ENCODE results near the gene PARVG.

Gene PARVG

GRCh38 chr22:44247346-44247745, 66.6 kb downstream of the PARVG start:
- no peak for DNase-seq

DNA sequence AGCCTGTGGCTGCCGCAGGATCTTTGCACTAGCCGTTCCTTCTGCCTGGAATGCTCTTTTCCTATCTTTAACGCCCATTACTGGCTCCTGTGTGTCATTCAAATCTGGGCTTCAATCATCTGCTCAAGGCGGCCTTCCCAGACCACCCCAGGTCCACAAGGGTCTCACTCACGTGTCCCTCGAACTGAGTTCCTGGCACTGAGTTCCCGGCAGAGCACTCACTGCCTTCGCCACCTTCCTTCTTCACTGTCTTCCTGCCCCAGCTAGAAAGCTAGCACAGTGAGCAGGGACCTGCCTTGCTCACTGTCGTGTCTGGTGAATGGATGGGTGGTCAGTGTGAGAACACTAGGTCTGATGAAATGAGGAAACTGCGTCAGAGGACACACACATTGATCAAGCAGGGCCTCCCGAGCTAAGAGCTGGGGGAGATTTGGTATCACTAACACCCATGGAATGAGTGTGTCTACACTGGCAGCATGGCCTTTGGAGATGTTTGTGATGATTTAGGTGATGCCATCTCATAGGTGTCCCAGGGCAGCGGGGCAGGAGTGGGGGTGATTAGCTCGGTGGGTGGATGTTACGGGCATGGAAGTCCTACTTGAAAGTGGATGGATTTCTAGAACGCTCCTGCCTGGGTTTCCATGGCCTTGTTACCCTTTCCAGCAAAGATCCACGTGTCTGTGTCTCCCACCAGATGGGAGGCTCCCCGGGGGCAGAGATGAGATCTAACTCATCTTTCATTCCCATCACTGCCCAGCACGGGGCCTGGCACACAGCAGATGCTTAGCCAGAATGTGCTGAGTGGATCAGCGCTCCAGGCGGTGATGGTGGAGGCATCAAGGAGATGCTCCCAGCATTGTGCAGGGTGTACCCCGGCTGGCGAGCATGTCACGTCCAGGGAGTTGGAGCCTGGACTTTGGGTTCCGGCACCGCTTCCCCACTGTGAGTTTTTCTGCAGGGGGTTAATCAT, 67.5 kb downstream of the PARVG start:
- DNase-seq: no peak

- DNase-seq: no peak
Measured at GRCh38 chr22:44248926-44249325, 68.2 kb downstream of the PARVG start.

DNA sequence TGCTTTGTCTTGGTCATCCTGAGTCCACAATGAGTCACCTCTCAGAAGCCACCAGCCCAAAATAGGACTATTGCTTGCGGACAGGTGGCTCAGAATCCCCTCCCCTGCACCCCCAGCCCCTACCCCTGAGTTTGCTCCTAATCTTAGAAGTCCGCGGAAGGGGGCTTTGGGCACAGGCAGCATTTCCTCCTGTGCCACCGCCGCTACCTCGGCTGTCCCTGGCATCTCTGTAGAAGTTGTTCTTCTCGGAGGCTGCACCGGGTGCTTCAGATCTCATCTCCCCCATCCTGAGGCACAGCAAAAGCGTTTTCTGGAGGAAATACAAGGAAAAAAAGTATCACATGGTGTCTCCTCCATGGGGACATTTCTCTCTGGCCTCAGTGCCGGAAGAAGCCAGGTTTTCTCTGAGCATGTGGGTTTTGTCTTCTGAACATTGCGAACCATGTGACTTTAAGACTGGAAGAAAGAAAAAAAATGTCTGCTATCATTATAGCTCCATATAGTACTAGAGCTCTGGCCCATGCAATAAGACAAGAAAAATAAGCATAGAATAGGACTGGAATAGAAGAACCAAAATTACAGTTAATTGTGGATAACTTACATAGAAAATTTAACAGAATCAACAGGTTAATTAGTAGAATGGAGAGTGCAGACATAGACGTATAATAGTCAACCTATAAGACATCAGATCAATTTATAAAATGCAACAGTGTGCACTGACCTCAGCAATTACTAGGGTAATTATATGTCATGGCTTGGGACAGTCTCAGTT, 68.8 kb downstream of the PARVG start:
- DNase-seq: no peak

- no peak for DNase-seq
Measured at GRCh38 chr22:44254811-44255210, 74.1 kb downstream of the PARVG start.

GRCh38 chr22:44256085-44256484, 75.4 kb downstream of the PARVG start:
- DNase-seq: no peak

DNA sequence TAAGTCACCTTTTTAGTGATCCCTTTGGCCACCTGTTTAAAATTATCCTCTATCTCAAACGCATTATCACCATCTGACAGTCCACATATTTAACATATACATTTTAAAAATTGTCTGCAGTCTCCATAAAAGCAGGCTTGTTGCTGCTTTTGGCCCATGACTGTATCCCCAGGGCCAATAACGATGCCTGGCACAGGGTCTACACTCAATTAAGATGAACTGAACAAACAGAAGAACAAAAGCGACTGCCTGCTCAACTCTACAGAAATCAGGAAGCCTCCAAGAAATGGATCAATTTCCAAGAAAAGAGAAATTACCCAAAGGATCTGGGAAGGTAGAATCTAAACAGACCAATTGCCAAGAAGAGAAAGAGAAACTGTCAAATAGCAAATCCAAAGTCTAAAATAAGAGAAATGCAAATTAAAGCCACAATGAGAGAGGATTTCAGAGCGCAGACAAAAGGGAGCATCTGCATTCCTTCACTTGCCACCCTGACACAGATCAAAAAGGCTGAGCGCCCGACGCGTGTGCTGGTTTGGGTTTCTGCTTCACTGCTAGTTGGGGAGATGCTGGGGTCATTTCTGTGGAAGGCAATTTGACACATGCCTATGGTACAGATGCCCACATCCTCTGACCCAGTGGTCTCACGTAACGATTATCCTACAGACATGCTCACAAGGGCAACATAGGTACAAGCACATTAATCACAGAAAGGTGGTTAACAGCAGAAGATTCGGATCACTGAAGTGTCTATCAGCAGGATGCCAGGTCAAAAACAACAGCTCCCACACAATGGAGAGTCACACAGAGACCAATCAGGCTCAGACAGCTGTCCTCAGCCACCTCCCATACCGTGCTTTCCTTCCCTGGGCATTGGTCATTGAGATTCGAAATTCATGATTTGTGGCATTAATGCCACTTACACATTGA, 76.1 kb downstream of the PARVG start:
- DNase-seq: no peak

Measured in NCI-H2171 treated with DMSO at 0.1 percent for 48 hours (cell line).